ENCODE results near the gene CATSPER4. TPM values are rescaled to one million over a fixed set of nuclear protein-coding genes. Genes with fewer than 3 reads are reported as not detected.

Gene CATSPER4
- total and polyA plus RNA-seq, 2 of the 8 experiments (the other 6 are each of a cell fraction or from before 2014, with no cell fraction given): 0.65 to 0.83 TPM

GRCh38 chr1:26169669-26170471 is 20.5 kb upstream of the CATSPER4 start, which contains the start of gene ZNF593 (continued):
- TF ChIP-seq, protein P1, sequence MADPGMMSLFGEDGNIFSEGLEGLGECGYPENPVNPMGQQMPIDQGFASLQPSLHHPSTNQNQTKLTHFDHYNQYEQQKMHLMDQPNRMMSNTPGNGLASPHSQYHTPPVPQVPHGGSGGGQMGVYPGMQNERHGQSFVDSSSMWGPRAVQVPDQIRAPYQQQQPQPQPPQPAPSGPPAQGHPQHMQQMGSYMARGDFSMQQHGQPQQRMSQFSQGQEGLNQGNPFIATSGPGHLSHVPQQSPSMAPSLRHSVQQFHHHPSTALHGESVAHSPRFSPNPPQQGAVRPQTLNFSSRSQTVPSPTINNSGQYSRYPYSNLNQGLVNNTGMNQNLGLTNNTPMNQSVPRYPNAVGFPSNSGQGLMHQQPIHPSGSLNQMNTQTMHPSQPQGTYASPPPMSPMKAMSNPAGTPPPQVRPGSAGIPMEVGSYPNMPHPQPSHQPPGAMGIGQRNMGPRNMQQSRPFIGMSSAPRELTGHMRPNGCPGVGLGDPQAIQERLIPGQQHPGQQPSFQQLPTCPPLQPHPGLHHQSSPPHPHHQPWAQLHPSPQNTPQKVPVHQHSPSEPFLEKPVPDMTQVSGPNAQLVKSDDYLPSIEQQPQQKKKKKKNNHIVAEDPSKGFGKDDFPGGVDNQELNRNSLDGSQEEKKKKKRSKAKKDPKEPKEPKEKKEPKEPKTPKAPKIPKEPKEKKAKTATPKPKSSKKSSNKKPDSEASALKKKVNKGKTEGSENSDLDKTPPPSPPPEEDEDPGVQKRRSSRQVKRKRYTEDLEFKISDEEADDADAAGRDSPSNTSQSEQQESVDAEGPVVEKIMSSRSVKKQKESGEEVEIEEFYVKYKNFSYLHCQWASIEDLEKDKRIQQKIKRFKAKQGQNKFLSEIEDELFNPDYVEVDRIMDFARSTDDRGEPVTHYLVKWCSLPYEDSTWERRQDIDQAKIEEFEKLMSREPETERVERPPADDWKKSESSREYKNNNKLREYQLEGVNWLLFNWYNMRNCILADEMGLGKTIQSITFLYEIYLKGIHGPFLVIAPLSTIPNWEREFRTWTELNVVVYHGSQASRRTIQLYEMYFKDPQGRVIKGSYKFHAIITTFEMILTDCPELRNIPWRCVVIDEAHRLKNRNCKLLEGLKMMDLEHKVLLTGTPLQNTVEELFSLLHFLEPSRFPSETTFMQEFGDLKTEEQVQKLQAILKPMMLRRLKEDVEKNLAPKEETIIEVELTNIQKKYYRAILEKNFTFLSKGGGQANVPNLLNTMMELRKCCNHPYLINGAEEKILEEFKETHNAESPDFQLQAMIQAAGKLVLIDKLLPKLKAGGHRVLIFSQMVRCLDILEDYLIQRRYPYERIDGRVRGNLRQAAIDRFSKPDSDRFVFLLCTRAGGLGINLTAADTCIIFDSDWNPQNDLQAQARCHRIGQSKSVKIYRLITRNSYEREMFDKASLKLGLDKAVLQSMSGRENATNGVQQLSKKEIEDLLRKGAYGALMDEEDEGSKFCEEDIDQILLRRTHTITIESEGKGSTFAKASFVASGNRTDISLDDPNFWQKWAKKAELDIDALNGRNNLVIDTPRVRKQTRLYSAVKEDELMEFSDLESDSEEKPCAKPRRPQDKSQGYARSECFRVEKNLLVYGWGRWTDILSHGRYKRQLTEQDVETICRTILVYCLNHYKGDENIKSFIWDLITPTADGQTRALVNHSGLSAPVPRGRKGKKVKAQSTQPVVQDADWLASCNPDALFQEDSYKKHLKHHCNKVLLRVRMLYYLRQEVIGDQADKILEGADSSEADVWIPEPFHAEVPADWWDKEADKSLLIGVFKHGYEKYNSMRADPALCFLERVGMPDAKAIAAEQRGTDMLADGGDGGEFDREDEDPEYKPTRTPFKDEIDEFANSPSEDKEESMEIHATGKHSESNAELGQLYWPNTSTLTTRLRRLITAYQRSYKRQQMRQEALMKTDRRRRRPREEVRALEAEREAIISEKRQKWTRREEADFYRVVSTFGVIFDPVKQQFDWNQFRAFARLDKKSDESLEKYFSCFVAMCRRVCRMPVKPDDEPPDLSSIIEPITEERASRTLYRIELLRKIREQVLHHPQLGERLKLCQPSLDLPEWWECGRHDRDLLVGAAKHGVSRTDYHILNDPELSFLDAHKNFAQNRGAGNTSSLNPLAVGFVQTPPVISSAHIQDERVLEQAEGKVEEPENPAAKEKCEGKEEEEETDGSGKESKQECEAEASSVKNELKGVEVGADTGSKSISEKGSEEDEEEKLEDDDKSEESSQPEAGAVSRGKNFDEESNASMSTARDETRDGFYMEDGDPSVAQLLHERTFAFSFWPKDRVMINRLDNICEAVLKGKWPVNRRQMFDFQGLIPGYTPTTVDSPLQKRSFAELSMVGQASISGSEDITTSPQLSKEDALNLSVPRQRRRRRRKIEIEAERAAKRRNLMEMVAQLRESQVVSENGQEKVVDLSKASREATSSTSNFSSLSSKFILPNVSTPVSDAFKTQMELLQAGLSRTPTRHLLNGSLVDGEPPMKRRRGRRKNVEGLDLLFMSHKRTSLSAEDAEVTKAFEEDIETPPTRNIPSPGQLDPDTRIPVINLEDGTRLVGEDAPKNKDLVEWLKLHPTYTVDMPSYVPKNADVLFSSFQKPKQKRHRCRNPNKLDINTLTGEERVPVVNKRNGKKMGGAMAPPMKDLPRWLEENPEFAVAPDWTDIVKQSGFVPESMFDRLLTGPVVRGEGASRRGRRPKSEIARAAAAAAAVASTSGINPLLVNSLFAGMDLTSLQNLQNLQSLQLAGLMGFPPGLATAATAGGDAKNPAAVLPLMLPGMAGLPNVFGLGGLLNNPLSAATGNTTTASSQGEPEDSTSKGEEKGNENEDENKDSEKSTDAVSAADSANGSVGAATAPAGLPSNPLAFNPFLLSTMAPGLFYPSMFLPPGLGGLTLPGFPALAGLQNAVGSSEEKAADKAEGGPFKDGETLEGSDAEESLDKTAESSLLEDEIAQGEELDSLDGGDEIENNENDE (IDR thresholded peaks at IDR 0.05; ENCODE audit: insufficient replicate concordance, low read length): no peak
- TF ChIP-seq RBBP5 (IDR thresholded peaks at IDR 0.05; ENCODE audit: borderline replicate concordance, low read depth, low read length) (peak; percentile 53; the same call in 1 of the 2 replicates), ZNF274 (IDR thresholded peaks at IDR 0.05; ENCODE audit: borderline replicate concordance, extremely low read depth, low read length) (no peak), CREB1 (IDR thresholded peaks at IDR 0.05) (peak; percentile 100), MAFK (IDR thresholded peaks at IDR 0.05; ENCODE audit: low read depth, low read length) (no peak), TEAD4 (IDR thresholded peaks at IDR 0.05; ENCODE audit: low read depth, low read length) (no peak), SIN3A (conservative IDR thresholded peaks at IDR 0.05 in 1 of 2, IDR thresholded peaks at IDR 0.05 in 1 of 2; ENCODE audit: low read depth in 1 of 2, low read length in 2 of 2) (peak; percentile 79 to 97; a peak in 3 of 4 replicates)
- TF ChIP-seq, protein P2, sequence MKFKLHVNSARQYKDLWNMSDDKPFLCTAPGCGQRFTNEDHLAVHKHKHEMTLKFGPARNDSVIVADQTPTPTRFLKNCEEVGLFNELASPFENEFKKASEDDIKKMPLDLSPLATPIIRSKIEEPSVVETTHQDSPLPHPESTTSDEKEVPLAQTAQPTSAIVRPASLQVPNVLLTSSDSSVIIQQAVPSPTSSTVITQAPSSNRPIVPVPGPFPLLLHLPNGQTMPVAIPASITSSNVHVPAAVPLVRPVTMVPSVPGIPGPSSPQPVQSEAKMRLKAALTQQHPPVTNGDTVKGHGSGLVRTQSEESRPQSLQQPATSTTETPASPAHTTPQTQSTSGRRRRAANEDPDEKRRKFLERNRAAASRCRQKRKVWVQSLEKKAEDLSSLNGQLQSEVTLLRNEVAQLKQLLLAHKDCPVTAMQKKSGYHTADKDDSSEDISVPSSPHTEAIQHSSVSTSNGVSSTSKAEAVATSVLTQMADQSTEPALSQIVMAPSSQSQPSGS (IDR thresholded peaks at IDR 0.05; ENCODE audit: low read length): peak; percentile 97

Data from H1 (cell line).